GM19099 (cell line): Measurements from ENCODE around the gene PEAK1.

Experiments
- POLR2A ChIP-seq: IDR thresholded peaks from 3 replicates; pipeline ENCODE4 v1.6.1; 2011; ENCODE audit warnings: low read depth; ENCODE audit not compliant: insufficient read length; ENCODE audit errors: extremely low read depth

Gene PEAK1

GRCh38 chr15:77276943-77277342 is 143.0 kb downstream of the PEAK1 start:
- TF ChIP-seq POLR2A: no peak

DNA sequence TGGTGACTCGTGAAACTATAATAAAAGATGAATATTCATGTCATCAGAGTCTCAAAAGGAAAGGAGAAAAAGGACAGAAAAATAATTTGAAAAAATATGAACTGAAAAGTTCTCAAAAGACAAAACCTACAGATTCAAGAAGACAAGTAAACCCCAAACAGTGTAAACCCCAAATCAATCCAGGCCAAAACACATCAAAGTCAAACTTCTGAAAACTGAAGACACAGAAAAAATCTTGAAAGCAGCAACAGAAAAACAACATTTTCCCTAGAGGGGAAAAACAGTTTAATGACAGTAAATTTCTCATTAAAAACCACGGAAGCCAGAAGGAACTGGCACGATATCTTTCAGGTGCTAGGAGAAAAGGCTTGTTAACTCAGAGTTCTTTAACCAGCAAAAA is 143.8 kb downstream of the PEAK1 start:
- no peak for TF ChIP-seq POLR2A

GRCh38 chr15:77266708-77267386 is 153.1 kb downstream of the PEAK1 start:
- TF ChIP-seq POLR2A: no peak

DNA sequence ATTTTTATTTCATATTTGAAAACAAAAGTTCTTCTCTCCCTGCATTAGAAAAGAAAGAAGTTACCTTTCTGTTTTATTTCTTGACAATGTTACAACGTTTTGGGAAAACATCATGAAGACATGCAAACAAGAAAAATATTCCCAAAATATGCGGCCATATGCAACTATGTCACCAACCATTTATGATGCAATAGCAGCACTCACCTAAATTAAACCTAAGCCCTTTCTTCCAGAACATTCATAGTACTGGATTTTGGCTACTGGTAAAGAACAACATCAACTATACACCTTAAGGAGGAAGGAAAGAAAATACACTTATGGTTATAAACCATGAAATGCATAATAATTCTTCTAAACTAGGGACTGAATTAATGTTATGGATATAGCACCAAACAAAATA is 164.5 kb downstream of the PEAK1 start:
- TF ChIP-seq POLR2A: no peak

- TF ChIP-seq POLR2A: no peak
Measured at GRCh38 chr15:77251662-77252061, 168.2 kb downstream of the PEAK1 start.

GRCh38 chr15:77247116-77247515 is 172.8 kb downstream of the PEAK1 start:
- no peak for TF ChIP-seq POLR2A

DNA sequence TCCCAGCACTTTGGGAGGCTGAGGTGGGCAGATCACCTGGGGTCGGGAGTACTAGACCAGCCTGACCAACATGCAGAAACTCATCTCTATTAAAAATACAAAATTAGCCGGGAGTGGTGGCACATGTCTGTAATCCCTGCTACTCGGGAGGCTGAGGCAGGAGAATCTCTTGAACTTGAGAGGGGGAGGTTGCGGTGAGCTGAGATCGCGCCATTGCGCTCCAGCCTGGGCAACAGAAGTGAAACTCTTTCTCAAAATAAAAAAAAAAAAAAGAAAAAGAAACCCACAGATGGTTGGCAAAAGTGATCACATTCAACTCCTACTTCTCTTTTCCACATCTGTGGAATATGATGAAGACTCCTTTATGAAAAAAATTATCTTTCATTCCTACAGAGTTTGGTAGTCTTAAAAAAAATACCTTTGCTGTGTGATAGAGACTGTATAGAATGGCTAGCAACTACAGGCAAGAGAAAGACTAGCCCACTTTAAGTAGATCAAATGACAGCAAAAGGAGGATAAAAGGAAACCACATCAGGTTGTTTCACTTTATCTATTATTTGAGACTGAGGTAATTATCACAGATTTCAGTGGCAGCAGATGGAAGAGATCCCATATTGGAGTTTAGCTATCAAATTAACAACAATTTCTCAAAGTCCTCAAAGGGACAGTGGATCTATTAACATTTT is 176.0 kb downstream of the PEAK1 start:
- TF ChIP-seq POLR2A: no peak

DNA sequence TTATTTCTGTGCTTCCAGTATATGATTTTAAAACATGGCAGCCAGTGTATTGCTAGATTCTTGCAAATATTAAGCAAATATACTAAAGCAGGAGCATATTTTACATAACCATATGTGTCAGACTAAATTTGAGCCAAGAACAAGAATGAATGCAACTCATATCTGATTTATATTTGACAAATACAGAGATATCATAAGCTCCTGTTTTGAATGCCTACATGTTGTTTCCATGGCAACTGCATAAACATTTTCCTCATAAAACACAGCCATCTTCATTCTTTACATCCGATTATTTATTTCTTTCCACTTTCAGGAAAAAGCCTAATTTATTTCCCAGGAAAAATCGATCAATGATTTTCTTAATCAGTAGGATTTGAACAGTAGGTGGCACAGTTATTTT is 176.8 kb downstream of the PEAK1 start:
- no peak for TF ChIP-seq POLR2A

DNA sequence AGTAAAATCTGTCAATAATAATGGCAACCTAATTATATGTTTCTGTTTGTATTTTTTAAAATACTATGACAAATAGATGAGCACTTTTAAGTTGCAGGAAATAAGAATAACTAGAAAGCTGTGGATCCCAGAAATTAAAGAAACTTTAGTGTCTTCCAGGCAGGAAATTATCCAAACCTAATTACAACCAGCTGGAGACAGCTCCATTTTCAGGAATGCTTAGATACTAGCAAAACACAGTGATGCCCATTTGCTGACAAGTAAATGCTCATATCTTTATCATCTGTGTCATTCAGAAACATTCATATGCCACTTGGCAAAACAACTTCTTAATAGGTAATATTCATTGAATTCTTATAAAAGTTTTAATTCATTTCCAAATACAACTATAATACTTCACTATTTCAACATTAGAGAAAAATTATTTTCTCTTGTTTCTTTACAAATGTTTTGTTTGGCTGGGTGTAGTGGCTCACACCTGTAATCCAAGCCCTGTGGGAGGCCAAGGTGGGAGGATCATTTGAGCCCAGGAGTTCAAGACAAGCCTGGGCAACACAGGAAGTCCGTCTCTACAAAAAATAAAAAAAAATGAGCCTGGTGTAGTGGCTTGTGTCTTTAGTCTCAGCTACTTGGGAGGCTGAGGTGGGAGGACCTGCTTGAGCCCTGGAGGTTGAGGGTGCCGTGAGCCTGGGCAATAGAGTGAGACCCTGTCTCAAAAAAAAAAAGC is 179.9 kb downstream of the PEAK1 start:
- TF ChIP-seq POLR2A: no peak

DNA sequence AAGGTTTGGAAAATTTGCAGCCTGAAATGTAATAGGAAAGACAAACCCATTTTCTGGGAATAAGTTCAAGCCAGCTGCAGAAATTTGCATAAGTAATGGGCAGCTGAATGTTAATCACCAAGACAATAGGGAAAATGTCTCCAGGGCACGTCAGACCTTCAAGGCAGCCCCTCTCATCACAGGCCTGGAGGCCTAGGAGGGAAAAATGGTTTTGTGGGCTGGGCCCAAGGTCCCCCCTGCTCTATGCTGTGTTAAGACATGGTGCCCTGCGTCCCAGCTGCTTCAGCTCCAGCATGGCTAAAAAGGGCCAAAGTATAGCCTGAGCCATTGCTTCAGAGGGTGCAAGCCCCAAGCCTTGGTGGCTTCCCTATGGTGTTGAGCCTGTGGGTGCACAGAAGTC is 184.3 kb downstream of the PEAK1 start:
- no peak for TF ChIP-seq POLR2A

- no peak for TF ChIP-seq POLR2A
Measured at GRCh38 chr15:77228828-77229227, 191.1 kb downstream of the PEAK1 start.

- no peak for TF ChIP-seq POLR2A
Measured at GRCh38 chr15:77226652-77227051, 193.3 kb downstream of the PEAK1 start.

GRCh38 chr15:77225646-77226045 is 194.3 kb downstream of the PEAK1 start:
- no peak for TF ChIP-seq POLR2A

- TF ChIP-seq POLR2A: no peak
Measured at GRCh38 chr15:77225088-77225487, 194.8 kb downstream of the PEAK1 start.

DNA sequence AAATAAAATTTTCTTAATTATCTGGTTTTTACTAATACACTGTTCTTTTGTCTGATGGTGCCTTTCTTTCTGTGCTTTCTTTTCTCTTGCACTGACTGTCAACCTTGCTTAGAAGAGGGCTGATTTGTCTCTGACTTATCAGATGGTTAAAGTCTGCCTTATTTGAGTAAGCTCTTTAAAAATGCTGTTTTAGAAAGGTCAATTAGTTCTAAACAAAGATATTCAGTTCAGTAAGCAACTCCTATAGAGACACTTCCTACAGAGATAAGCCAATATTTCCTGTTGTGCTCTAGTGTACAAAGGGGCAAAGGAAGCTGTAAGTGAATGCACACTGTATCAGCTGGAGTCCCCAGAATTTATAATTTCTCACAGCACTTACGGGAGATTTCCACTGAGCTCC is 195.6 kb downstream of the PEAK1 start:
- TF ChIP-seq POLR2A: no peak

GRCh38 chr15:77221708-77222107 is 198.2 kb downstream of the PEAK1 start:
- TF ChIP-seq POLR2A: no peak
